Lower leg skin (tissue), 3 donors: Measurements from ENCODE around the gene GNG7.

ENCODE experiments used
- CTCF ChIP-seq, 3 donors: fragments of 450-650 bp; IDR thresholded peaks; one replicate each; pipeline ENCODE4 v1.5.1; 2016; ENCODE audit warnings: antibody characterized with exemption in 3 of 3, mild to moderate bottlenecking in 3 of 3, moderate library complexity in 2 of 3
- POLR2A ChIP-seq, 2 donors: fragments of 450-650 bp; IDR thresholded peaks; one replicate each; pipeline ENCODE4 v1.6.1; 2016 to 2017; ENCODE audit warnings: antibody characterized with exemption in 2 of 2, mild to moderate bottlenecking in 1 of 2, moderate library complexity in 1 of 2

DNA sequence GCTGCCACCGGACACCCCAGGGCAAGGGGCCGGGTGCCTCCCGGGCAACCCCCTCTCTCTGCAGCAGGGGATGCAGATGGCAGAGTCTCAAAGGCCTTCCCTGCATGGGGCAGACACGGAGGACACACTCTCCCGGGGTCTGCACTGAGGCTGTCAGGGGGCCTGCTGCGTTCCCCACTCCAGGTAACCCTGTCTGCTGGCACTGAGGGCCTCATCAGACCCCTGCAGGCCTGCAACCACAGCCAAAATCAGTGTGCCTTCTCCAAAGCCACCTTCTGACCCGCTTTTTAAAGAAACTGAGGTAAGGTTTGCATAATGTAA is 93.9 kb downstream of the GNG7 start:
- no peak for TF ChIP-seq CTCF (IDR thresholded peaks at IDR 0.05)
- TF ChIP-seq POLR2A (IDR thresholded peaks at IDR 0.05): no peak
